Kasumi-1 (cell line): Measurements from ENCODE around the gene AR.

Experiments
- DNase-seq, 2 experiments: peaks; one replicate each; lab custom pipeline; 2025; lab: John Stamatoyannopoulos, UW

Gene AR

DNA sequence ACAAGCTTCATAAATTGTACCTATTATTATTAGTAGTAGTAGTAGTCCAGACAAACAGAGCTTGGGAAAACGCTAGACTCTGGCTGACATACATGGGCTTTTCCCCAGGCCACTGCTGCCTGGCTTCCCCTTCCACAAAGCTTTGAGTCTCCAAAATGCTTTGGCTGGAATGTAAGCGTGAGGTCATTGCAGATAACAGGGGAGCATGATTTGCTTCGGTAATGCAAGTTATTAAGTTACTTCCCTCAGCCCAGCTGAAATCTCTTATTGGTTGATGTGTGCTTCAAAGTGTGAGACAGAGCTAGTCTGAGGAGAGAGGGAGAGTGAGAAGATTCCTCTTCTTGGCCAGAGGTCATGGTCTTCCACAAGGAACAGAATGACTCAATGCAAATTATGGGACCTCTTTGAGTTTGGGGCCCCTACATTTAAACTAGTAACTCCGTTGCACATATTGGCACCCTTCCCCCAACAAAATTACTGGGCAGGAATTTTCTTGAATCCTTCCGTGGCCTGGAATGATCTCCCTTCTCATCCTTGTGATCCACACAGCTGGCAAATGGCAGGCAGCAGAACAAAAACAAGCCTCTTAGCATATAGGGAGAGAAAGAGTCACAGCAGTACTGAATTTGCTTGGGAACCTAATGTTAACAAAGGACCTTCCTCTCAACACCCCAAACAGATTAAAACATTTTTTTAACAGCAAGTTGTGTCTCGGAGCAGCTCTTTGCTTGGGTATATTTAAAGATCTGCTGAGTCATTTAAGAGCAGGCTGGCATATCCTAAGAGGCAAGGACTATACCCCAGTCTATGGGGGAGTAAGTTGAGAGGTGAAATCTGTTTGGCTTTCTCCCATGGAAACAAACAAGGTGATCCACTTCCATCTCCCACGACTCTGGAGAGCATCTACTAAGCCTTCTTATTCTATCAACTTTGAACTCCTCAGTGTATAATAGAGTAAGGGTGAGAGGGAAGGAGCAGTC lies 19.9 kb downstream of the AR start:
- no peak for DNase-seq

- no peak for DNase-seq
Measured at GRCh38 chrX:67564475-67564874, 20.7 kb downstream of the AR start.

DNA sequence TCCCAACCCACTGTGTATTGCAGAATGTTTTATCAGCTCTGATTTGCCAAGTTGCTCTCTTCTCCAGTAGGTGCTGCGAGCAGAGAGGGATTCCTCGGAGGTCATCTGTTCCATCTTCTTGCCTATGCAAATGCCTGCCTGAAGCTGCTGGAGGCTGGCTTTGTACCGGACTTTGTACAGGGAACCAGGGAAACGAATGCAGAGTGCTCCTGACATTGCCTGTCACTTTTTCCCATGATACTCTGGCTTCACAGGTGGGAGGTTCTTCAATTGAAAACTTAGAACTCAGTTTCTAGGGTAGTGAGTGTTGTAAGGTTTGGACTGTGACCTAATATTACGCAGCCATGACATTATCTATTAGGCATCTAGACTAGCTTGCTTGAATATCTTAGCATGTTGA lies 24.9 kb downstream of the AR start:
- no peak for DNase-seq

- no peak for DNase-seq
Measured at GRCh38 chrX:67570839-67571238, 27.0 kb downstream of the AR start.

DNA sequence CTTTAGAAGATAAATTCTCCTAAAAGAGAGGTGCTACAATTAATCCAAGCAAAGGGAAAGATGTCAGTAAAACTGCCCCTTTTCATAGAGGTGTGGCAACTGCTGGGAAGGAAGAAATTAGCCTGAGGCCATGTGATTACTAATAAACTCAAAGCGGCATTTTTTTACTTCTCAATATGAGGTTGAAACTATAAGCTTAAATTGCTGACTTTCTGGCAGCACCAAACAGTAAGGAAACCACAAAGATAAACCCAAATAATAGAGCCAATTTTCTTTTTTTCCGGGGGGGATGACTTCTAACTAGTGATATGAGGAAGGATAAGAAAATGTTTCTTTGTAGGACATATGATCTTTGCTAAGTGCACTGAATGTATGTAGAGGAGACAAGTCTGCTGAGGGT lies 30.9 kb downstream of the AR start:
- no peak for DNase-seq

DNA sequence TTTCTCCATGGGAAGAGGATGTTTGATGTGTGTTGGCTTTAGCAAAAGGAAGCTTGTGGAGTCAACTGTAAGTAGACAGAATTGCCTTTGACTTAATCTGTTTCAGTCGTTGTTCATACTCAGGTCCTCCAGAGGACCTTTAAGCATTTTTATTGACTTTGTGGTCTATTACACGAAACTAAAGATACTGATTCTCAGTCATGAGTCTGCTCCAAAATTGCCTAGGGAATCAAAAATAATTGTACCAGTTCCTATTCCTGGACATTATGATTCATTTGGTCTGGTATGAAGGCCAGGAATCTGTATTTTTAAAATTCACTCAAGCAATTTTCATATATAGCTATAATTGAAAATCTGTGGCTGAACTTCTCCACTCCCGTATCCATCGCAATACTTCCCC lies 38.6 kb downstream of the AR start:
- DNase-seq, result no peak

- no peak for DNase-seq
Measured at GRCh38 chrX:67583171-67583570, 39.4 kb downstream of the AR start.

DNA sequence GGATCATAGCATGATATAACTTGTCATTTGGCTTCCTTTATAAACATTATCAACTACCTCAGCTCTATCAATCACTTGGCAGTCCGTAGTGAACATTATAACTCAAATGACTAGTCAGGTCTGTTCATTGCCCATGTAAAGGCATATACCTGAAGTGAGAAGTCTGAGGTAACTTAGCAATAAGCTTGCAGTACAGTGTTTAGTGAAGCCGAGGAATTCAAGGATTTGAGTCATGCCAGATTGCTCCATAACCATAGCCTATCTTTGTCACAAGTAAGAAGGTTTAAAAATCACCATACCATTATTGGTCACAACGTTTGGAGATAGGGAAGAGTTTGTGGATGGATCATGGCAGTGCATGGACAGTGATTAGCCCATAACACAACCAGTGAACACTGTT lies 41.6 kb downstream of the AR start:
- DNase-seq, result no peak

GRCh38 chrX:67587946-67588624 lies 44.3 kb downstream of the AR start:
- DNase-seq, result no peak

DNA sequence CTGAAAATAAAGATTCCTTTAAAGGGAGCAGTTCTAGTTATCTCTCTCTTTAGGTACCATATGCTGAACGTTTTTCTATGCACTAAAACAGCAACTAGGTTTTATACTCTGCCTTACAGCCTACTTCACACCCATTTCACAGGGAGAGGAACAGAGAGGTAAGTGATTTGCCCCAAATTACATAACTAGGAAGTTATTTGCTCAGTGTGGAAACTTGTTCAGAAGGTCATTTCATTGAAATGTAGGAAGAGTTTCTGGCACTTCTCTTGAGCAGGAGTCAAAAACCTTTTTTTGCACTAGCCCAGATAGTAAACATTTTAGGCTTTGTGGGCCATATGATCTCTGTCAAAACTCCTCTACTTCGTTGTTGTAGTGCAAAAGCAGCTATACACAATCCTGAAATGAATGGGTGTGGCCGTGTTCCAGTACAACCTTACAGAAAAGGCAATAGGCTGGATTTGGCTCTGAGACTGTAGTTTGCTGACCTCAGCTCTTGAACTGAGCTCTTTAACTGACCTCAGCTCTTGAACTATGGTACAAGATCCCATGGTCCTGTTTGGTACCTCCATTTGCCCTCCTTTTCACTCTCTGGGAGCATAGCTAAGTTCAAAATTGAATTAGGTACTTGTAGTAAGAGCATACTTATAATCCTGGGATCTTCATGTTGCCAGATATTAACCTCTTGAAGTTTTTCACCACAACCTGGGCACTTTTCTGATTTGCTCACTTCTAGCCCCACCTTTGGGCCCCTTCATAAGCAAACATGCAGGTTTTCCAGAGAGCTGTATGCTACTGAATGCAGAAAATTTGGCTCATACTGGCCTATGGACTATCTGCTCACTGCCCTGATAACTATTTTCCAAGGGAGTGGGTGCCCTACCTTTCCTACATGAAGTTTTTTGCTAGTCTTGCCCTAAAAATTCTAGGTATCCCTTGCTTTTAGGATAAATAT lies 53.3 kb downstream of the AR start:
- no peak for DNase-seq

GRCh38 chrX:67599532-67599931 lies 55.7 kb downstream of the AR start:
- no peak for DNase-seq

GRCh38 chrX:67601771-67602170 lies 58.0 kb downstream of the AR start:
- DNase-seq, result no peak

DNA sequence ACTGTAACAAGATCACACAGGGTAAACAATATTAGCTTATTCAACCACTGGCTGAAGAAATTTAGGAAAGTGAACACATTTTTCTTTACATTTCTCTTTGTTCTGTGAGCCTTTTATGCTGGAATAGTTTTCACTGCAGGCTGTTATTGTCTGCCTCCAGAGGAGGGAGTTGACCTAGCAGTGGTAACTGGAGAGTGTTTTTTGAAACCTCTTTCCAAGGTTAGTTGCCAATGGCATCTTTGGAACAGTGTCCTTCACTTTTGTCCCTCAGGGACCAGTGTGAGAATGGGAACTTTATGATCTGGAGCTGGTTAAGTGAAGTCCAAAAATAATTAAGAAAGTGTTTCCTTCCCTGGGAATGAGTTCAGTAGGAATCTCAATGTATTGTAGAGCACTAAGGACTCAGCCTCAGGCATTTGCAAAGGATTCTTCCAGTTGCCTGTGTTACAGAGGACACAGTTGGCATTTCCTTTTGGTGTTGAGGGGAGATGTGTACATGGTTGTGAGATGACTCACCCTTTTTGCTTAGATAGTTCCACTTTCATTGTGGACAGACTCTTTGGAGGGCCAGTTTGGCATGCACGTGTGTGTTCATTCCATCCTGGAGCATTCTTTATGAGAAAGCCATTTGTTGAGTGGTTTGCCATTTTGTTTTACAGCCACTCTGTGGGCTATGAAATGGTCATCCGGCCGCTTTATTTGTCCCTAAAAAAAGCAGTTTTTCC lies 61.3 kb downstream of the AR start:
- DNase-seq, result peak; percentile 0 to 5

DNA sequence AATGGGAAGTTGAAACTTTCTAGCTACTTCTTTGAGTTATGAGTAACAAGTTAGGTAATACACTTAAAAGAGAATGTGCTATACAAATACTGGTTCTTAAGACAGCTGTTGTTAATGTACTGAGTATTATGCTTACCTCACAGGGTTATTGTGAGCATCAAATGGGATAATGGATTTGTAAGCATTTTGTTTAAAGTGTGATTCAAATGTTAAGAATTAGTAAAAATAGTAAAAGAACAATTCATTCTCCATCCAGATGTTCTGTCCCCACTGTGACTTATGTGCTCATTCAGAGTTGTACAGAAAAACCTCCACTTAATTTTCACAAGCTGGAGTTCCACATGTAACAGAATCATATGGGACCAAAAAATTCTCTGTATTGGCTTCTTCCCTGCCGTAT lies 63.6 kb downstream of the AR start:
- DNase-seq, result no peak

DNA sequence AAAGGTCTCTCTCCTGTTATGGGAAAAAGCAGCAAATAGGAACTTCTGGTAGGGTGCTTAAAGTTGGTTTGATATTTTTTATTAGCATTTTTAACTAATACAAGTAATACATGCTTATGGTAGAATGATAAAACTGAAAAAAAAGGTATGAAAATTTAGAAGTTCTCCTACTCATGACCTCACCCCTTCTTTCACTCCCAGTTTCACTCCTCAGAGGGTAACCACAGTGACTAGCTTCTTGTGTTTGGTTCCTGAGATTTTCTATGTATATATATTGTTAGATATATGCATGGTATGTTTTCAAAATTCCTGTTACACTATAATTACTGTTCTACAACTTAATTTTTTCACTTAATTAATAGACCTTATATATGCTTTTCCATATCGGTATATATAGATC lies 66.5 kb downstream of the AR start:
- DNase-seq, result no peak

DNA sequence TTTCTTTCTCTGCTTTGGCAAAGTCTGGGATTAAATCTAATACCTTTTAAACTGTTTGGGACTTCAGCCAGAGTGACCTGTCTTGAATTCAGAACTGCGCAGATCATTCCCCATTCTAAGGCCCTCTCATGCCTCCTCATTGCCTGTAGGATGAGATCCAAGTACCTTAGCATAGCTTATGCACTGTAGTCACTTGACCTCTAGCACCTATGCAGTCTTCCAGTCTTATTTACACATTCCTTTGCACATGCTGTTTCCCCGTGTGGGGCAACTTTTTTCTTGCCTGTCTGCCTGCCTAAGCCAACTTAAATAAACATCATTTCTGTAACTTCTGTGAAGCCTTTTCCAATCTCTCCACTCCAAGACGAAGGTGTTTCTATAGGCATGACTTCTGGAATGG lies 68.4 kb downstream of the AR start:
- DNase-seq, result no peak

DNA sequence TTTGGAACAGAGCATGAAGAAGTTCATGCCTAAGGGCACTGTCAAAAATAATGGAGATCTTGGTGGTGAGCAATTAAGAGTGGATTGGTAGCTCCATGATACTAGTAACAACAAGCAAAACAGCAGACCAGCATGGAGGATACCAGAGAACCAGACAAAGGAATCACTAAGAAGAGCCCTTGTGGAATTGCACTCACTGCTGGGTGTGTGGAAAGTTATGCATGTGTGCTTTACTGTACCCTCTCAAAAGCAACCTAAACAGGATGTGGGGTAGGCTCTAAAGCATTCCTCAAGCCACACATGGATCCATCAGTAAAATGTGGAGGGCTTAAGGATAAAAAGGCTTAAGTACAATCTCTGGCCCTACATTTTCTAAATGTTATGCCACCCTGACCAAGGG lies 69.5 kb downstream of the AR start:
- DNase-seq, result no peak

DNA sequence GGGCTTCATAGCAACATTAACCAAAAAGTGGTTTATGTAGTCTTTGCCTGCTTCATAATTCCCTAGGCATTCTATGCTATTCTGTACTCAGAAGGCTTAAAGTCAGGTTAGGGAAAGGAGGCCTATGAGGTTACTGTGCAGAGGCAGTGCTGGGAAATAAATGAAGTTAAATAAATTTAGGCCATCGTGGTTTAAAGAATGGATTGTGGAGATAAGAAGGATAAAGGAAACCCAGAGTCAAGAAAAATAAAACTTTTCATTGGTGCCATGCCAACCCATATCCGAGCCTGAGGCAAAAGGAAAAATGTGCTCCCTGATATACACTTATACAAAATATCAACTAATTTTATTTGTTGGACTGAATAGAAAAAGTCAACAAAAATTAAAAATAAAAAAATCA lies 70.2 kb downstream of the AR start:
- no peak for DNase-seq

- no peak for DNase-seq
Measured at GRCh38 chrX:67614423-67614822, 70.6 kb downstream of the AR start.

DNA sequence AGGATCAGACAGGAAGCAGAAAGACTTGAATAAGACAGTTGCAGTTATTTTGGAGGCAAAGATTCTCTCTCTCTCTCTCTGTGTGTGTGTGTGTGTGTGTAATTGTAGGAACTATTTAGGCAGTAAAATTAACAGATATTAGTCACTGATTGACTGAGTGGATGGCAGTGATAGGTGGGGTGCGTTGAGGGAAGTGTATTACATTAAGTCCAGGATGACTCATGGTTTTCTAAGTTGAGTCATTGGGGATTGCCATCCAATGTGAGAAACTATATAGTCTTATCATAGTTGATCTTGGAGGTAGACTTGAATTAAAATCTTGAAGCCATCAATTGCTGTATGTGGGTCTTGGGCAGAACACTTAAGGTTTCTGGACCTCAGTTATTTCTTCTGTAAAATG lies 75.4 kb downstream of the AR start:
- DNase-seq, result no peak

DNA sequence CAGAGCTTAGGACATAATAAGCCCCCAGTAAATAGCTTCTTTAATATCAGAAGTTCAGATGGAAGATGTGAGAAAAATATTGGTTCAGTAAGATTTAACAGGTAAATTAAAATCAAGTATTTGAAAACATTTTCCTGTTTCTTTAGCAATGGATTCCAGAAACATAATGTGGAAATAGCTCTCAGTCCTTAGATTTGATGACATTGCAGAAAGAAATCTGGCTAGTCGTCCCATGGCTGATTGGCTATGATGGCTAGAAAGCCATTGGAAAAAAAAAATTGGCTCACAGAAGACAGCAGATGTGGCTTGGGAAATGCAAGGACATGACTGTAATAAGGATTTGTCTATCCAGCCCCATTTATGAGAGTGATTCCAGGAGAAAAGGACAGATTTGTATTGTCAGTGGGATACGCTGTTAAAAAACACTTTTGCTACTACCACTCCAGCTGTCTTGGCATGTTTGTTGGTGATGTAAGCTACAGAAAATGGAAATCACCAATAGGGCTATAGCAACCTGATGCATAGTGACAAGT lies 78.3 kb downstream of the AR start:
- no peak for DNase-seq
